ENCODE data around the gene DAPP1.

The DAPP1 gene

DNA sequence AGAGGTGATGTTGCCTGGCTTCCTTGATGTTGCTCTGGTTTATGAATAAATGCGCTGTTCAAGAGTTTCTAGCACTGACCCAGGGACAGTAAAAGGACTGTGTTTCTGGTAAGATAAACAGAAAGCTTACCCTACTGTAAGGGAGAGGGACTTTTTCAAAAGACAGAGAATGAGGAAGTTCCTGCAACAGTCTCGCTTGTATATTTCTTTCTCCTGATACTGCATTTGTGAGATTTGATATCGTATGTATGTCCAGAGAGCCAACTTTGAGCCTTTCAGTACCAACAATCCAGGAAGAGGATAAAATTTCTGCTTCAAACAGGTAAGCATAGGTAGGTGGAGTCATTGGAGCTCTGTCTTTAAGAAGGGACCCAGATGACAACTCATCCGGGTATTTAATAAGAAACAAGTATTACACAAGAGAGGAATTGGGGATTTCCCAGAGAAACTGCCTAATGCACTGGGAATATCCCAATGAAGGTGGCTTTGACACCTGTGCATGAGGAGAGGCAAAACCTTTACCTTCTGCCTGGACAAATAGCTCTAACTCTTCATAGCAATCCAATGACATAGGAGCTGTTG is 773 bp downstream of the DAPP1 start:
- TF ChIP-seq, protein P1, sequence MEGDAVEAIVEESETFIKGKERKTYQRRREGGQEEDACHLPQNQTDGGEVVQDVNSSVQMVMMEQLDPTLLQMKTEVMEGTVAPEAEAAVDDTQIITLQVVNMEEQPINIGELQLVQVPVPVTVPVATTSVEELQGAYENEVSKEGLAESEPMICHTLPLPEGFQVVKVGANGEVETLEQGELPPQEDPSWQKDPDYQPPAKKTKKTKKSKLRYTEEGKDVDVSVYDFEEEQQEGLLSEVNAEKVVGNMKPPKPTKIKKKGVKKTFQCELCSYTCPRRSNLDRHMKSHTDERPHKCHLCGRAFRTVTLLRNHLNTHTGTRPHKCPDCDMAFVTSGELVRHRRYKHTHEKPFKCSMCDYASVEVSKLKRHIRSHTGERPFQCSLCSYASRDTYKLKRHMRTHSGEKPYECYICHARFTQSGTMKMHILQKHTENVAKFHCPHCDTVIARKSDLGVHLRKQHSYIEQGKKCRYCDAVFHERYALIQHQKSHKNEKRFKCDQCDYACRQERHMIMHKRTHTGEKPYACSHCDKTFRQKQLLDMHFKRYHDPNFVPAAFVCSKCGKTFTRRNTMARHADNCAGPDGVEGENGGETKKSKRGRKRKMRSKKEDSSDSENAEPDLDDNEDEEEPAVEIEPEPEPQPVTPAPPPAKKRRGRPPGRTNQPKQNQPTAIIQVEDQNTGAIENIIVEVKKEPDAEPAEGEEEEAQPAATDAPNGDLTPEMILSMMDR (IDR thresholded peaks at IDR 0.05), result no peak

DNA sequence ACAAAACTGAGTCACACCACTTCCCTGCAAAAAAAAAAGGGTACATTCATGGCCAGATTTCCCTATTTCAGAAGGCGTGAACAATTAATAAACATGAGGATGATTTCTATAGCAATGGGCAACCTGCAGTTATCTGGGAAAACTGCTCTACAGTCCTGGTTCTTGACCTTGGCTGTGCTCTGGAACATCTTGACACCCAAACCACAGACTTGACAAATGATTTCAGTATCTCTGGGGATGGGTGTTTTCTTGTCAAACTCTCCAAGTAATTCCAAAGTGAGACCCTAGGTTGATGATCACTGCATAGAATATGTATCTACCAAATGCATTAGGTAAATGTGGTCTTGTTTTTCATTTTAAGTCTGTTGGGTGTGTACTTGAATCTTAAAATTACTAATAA is 2.0 kb downstream of the DAPP1 start:
- TF ChIP-seq, protein P1 (IDR thresholded peaks at IDR 0.05), result no peak

DNA sequence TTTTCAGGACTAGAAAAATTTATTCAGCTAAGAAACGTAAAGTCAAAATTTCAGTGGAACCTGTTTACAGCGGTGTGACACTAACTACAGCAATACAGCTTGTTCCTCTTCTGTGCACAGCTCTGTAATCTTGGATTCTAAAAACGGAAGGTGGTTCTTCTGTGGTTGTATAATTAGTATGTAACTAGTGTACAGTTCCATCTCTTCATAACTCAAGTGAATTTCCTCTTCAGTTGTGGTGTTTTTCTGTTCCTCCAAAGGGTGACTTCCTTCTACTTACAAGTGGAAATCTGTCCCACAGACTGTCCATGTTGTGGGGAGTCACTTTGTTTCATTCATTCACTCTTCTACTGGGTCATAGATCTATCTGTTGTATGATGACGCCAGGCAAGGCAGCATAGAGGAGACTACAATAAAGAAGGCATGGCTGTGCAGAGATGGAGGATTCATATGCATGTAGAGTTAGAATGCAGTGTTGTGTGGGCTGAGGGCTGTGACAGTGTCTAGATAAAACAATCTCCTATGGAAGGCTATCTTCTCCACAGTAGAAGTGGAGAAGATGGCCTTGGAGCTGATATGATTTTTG is 5.4 kb downstream of the DAPP1 start:
- TF ChIP-seq, protein P1 (IDR thresholded peaks at IDR 0.05), result no peak

- TF ChIP-seq, protein P1 (IDR thresholded peaks at IDR 0.05), result no peak
Observed at GRCh38 chr4:99822734-99823133, 6.1 kb downstream of the DAPP1 start.

DNA sequence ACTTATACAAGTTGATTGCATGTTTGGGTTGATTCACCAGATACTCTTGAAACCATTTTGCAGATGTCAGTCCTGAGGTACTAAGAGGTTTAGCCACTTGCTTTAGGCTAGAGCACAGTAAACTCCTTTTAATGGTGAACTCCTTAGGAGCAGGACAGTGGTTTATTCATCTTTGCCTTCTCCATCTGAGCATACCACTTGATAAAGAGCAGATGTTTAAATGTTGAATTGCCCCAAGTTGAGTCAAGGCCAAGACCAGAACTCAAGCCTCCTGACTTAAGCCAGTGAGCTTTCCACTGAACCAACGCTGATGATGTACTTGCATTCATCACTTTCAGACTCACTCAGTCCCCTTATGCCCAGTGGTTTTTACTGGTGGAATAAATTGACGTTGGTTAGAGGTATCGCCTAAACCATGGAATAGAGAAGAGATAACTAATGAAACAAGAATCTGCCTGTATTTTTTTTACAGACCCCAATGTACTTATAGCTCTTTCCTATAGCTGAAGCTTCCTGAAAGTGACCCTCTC is 7.5 kb downstream of the DAPP1 start:
- TF ChIP-seq, protein P1 (IDR thresholded peaks at IDR 0.05), result no peak

- TF ChIP-seq, protein P1 (IDR thresholded peaks at IDR 0.05), result no peak
Observed at GRCh38 chr4:99825272-99825671, 8.6 kb downstream of the DAPP1 start.

DNA sequence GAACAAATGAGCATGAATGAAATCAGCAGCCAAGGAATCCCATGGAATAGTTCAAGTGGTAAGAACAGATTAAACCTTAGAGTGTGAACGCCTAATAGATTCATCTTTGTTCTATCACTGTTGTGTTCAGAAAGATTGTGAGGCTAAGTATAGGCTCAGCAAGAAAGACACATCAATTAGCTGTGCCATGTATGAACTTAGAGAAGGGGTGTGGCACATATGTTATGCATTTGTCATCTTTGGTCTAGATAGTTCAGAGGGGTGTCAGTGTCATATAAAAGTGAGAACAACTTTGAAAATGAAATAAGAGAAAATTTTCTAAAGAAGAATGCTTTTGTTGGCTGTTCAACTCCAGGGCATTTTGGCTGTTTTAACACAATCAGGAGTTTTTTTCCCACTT is 9.4 kb downstream of the DAPP1 start:
- TF ChIP-seq, protein P1 (IDR thresholded peaks at IDR 0.05), result no peak

All from LNCAP (cell line).